GM23338 (cell line): ENCODE data around the gene NBAS. TPM values are rescaled to one million over a fixed set of nuclear protein-coding genes. Genes with fewer than 3 reads are reported as not detected.

ENCODE experiments used
- ATAC-seq: fragments of 200-7000 bp; cut with Tn5 transposase; 3 replicates; pipeline ENCODE4 v1.9.1; 2020
- DNase-seq: peaks from one replicate; pipeline ENCODE4 v3.0.0-alpha.2; 2015; ENCODE audit warnings: low spot score
- H2AFZ ChIP-seq: fragments of 200-600 bp; sonication (generic); 2 replicates; pipeline ENCODE4 v1.8.0; 2016; ENCODE audit warnings: antibody characterized with exemption, mild to moderate bottlenecking, moderate library complexity
- H3F3A ChIP-seq: fragments of 200-600 bp; sonication (generic); replicated peaks from 2 replicates; pipeline ENCODE4 v1.8.0; 2017; ENCODE audit warnings: antibody characterized with exemption, mixed run types, low read depth
- H3K27ac ChIP-seq: fragments of 200-600 bp; sonication (generic); 2 replicates; pipeline ENCODE4 v1.6.1; 2016; ENCODE audit warnings: low read depth
- H3K27me3 ChIP-seq: fragments of 200-600 bp; sonication (generic); 2 replicates; pipeline ENCODE4 v1.8.0; 2016; ENCODE audit warnings: mild to moderate bottlenecking, mixed run types, moderate library complexity; ENCODE audit not compliant: insufficient read depth
- H3K36me3 ChIP-seq: fragments of 200-600 bp; sonication (generic); 2 replicates; pipeline ENCODE4 v1.8.0; 2016; ENCODE audit warnings: mild to moderate bottlenecking; ENCODE audit not compliant: insufficient read depth
- H3K4me1 ChIP-seq: fragments of 200-600 bp; sonication (generic); 2 replicates; pipeline ENCODE4 v1.8.0; 2016; ENCODE audit warnings: mild to moderate bottlenecking, moderate library complexity; ENCODE audit not compliant: insufficient read depth
- H3K4me2 ChIP-seq: fragments of 200-600 bp; sonication (generic); 2 replicates; pipeline ENCODE4 v1.7.1; 2017; ENCODE audit warnings: mixed run types
- H3K4me3 ChIP-seq: fragments of 200-600 bp; sonication (generic); 2 replicates; pipeline ENCODE4 v1.6.1; 2016; ENCODE audit warnings: mixed run types
- H3K79me2 ChIP-seq: fragments of 200-600 bp; sonication (generic); replicated peaks from 2 replicates; pipeline ENCODE4 v1.8.0; 2017; ENCODE audit warnings: mild to moderate bottlenecking; ENCODE audit not compliant: insufficient read depth
- H3K9me2 ChIP-seq: fragments of 200-600 bp; sonication (generic); 2 replicates; pipeline ENCODE4 v1.8.0; 2017; ENCODE audit not compliant: insufficient read depth
- H4K20me1 ChIP-seq: fragments of 200-600 bp; sonication (generic); replicated peaks from 2 replicates; pipeline ENCODE4 v1.8.0; 2017; ENCODE audit warnings: mild to moderate bottlenecking; ENCODE audit not compliant: insufficient read depth
- H3K27ac Mint-ChIP-seq: 2 replicates; pipeline ENCODE4 v1.8.0; 2020; ENCODE audit warnings: inconsistent platforms, mild to moderate bottlenecking, moderate library complexity, mixed read lengths
- H3K27me3 Mint-ChIP-seq: 3 replicates; pipeline ENCODE4 v1.8.0; 2022; ENCODE audit warnings: low read depth, mild to moderate bottlenecking, moderate library complexity, mixed read lengths, inconsistent platforms; ENCODE audit not compliant: insufficient read depth, poor library complexity
- H3K36me3 Mint-ChIP-seq: 3 replicates; pipeline ENCODE4 v1.8.0; 2021; ENCODE audit warnings: low read depth, mild to moderate bottlenecking, inconsistent platforms, moderate library complexity, mixed read lengths
- H3K4me1 Mint-ChIP-seq: 3 replicates; pipeline ENCODE4 v1.8.0; 2020; ENCODE audit warnings: mild to moderate bottlenecking, inconsistent platforms, mixed read lengths
- H3K4me3 Mint-ChIP-seq: 3 replicates; pipeline ENCODE4 v1.8.0; 2021; ENCODE audit warnings: moderate library complexity, mild to moderate bottlenecking, inconsistent platforms, mixed read lengths
- H3K9me3 Mint-ChIP-seq: 3 replicates; pipeline ENCODE4 v1.8.0; 2020; ENCODE audit warnings: moderate library complexity, mild to moderate bottlenecking, inconsistent platforms, mixed read lengths
- EZH2 ChIP-seq: fragments of 200-600 bp; sonication (generic); IDR thresholded peaks from one replicate; pipeline ENCODE4 v1.8.0; 2017; ENCODE audit warnings: antibody characterized with exemption, mild to moderate bottlenecking, low read depth; ENCODE audit not compliant: unreplicated experiment
- EZH2phosphoT487 ChIP-seq: fragments of 200-600 bp; sonication (generic); IDR thresholded peaks from one replicate; pipeline ENCODE4 v1.8.1; 2018; ENCODE audit warnings: antibody characterized with exemption; ENCODE audit not compliant: unreplicated experiment
- NANOG ChIP-seq: IDR thresholded peaks from 2 replicates; pipeline ENCODE4 v1.6.1; 2016; ENCODE audit warnings: antibody characterized with exemption, borderline replicate concordance
- POLR2AphosphoS5 ChIP-seq: IDR thresholded peaks from 2 replicates; pipeline ENCODE4 v1.6.1; 2016; ENCODE audit warnings: antibody characterized with exemption, low read depth
- STAT1 ChIP-seq: IDR thresholded peaks from one replicate; pipeline ENCODE4 v1.6.1; 2016; ENCODE audit warnings: antibody characterized with exemption; ENCODE audit not compliant: unreplicated experiment
- ZNF331 ChIP-seq: fragments of 250-450 bp; sonication (Bioruptor Pico); IDR thresholded peaks from 2 replicates; pipeline ENCODE4 v1.5.0; 2020; ENCODE audit warnings: low read depth, mild to moderate bottlenecking, moderate library complexity
- polyA plus RNA-seq: library from polyadenylated mRNA; unstranded; fragments of >200 nt; fragmentation: Nextera tagmentation; extraction: Ambion mirVana; gene quantifications from 2 replicates; pipeline ENCODE4 v1.2.1, GENCODE V29; 2016
- total RNA-seq: library from RNA; depleted of rRNA; stranded (reverse); fragments of >200 nt; shearing (Covaris generic); gene quantifications from 2 replicates; pipeline ENCODE4 v1.2.3, GENCODE V29; 2014
- TF ChIP-seq, protein P1 (sequence below): fragments of 250-450 bp; sonication (Bioruptor Pico); IDR thresholded peaks from 2 replicates; pipeline ENCODE4 v1.5.0; 2020; ENCODE audit warnings: mild to moderate bottlenecking, moderate library complexity
- TF ChIP-seq, protein P2 (sequence below), 2 experiments: fragments of 200-600 bp in 1 of 2; sonication (generic) in 1 of 2; conservative IDR thresholded peaks; 2 replicates each; pipeline versions ENCODE4 v1.5.1 to v1.6.1; 2016 to 2017; ENCODE audit warnings: antibody characterized with exemption in 2 of 2, low read depth in 2 of 2, mild to moderate bottlenecking in 2 of 2, moderate library complexity in 1 of 2
- TF ChIP-seq, protein P3 (sequence below): IDR thresholded peaks from 2 replicates; pipeline ENCODE4 v1.6.1; 2016; ENCODE audit warnings: antibody characterized with exemption
- TF ChIP-seq, protein P4 (sequence below): IDR thresholded peaks from one replicate; pipeline ENCODE4 v1.6.1; 2018; ENCODE audit warnings: antibody characterized with exemption; ENCODE audit not compliant: unreplicated experiment

The NBAS gene
- total and polyA plus RNA-seq, 2 experiments from 2014 or later: 24.8 to 38.9 TPM

DNA sequence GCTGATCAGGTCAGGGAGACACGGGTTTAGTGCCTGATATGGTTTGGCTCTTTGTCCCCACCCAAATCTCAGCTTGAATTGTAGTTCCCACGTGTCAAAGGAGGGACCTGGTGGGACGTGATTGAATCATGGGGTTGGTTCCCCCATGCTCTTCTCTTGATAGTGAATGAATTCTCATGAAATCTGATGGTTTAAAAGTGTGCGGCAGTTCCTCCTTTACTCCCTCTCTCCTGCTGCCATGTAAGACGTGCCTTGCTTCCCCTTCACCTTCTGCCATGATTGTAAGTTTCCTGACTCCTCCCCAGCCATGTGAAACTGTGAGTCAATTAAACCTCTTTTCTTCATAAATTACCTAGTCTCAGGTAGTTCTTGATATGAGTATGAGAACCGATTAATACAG lies 424.5 kb downstream of the NBAS start (continued):
- TF ChIP-seq, protein P1, sequence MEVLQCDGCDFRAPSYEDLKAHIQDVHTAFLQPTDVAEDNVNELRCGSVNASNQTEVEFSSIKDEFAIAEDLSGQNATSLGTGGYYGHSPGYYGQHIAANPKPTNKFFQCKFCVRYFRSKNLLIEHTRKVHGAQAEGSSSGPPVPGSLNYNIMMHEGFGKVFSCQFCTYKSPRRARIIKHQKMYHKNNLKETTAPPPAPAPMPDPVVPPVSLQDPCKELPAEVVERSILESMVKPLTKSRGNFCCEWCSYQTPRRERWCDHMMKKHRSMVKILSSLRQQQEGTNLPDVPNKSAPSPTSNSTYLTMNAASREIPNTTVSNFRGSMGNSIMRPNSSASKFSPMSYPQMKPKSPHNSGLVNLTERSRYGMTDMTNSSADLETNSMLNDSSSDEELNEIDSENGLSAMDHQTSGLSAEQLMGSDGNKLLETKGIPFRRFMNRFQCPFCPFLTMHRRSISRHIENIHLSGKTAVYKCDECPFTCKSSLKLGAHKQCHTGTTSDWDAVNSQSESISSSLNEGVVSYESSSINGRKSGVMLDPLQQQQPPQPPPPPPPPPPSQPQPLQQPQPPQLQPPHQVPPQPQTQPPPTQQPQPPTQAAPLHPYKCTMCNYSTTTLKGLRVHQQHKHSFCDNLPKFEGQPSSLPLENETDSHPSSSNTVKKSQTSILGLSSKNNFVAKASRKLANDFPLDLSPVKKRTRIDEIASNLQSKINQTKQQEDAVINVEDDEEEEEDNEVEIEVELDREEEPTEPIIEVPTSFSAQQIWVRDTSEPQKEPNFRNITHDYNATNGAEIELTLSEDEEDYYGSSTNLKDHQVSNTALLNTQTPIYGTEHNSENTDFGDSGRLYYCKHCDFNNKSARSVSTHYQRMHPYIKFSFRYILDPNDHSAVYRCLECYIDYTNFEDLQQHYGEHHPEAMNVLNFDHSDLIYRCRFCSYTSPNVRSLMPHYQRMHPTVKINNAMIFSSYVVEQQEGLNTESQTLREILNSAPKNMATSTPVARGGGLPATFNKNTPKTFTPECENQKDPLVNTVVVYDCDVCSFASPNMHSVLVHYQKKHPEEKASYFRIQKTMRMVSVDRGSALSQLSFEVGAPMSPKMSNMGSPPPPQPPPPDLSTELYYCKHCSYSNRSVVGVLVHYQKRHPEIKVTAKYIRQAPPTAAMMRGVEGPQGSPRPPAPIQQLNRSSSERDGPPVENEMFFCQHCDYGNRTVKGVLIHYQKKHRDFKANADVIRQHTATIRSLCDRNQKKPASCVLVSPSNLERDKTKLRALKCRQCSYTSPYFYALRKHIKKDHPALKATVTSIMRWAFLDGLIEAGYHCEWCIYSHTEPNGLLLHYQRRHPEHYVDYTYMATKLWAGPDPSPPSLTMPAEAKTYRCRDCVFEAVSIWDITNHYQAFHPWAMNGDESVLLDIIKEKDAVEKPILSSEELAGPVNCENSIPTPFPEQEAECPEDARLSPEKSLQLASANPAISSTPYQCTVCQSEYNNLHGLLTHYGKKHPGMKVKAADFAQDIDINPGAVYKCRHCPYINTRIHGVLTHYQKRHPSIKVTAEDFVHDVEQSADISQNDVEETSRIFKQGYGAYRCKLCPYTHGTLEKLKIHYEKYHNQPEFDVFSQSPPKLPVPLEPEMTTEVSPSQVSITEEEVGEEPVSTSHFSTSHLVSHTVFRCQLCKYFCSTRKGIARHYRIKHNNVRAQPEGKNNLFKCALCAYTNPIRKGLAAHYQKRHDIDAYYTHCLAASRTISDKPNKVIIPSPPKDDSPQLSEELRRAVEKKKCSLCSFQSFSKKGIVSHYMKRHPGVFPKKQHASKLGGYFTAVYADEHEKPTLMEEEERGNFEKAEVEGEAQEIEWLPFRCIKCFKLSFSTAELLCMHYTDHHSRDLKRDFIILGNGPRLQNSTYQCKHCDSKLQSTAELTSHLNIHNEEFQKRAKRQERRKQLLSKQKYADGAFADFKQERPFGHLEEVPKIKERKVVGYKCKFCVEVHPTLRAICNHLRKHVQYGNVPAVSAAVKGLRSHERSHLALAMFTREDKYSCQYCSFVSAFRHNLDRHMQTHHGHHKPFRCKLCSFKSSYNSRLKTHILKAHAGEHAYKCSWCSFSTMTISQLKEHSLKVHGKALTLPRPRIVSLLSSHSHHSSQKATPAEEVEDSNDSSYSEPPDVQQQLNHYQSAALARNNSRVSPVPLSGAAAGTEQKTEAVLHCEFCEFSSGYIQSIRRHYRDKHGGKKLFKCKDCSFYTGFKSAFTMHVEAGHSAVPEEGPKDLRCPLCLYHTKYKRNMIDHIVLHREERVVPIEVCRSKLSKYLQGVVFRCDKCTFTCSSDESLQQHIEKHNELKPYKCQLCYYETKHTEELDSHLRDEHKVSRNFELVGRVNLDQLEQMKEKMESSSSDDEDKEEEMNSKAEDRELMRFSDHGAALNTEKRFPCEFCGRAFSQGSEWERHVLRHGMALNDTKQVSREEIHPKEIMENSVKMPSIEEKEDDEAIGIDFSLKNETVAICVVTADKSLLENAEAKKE (CRISPR knock-in tag): no peak
- TF ChIP-seq, protein P2, sequence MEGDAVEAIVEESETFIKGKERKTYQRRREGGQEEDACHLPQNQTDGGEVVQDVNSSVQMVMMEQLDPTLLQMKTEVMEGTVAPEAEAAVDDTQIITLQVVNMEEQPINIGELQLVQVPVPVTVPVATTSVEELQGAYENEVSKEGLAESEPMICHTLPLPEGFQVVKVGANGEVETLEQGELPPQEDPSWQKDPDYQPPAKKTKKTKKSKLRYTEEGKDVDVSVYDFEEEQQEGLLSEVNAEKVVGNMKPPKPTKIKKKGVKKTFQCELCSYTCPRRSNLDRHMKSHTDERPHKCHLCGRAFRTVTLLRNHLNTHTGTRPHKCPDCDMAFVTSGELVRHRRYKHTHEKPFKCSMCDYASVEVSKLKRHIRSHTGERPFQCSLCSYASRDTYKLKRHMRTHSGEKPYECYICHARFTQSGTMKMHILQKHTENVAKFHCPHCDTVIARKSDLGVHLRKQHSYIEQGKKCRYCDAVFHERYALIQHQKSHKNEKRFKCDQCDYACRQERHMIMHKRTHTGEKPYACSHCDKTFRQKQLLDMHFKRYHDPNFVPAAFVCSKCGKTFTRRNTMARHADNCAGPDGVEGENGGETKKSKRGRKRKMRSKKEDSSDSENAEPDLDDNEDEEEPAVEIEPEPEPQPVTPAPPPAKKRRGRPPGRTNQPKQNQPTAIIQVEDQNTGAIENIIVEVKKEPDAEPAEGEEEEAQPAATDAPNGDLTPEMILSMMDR (conservative IDR thresholded peaks at IDR 0.05; ENCODE audit: low read depth in 2 of 2): no peak
- TF ChIP-seq STAT1 (no peak), ZNF331 (CRISPR knock-in tag) (no peak), POLR2AphosphoS5 (no peak)

DNA sequence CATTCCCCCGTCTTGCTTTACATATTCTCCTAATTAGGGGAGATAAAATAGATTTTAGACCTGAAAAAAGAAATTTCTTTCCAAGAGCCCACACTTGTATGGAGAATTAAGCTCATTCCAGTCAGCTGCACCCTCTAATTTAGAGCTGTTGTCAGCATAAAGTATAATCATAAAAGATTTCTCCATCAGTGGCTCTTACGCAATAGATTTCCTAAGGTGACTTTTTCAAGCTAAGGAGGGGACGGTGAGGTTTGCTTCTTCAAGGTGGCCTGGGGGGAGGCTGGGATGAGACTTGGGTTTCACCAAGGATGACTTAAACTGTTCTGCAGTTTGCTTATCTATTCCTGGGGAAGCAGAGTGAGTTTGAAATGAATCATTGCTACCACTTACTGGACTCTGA lies 426.2 kb downstream of the NBAS start:
- Mint-ChIP-seq H3K4me1 (no peaks in the 10 kb centered on the region), H3K27me3 (no peaks in the 10 kb centered on the region), H3K36me3 (no peaks in the 10 kb centered on the region; the same call in 2 of the 3 replicates), H3K27ac (no peak overlapping the region), H3K9me3 (peaks cover 5% of the 10 kb centered on the region; the same call in 2 of the 3 replicates), H3K4me3 (no peak overlapping the region)
- Histone ChIP-seq H3K4me1 (no peaks in the 10 kb centered on the region), H3F3A (no peaks in the 10 kb centered on the region), H4K20me1 (no peaks in the 10 kb centered on the region), H3K27me3 (no peaks in the 10 kb centered on the region), H3K79me2 (no peaks in the 10 kb centered on the region), H3K9me2 (0 out of 2 replicates have a peak, but pooled peaks cover 3% of the 10 kb centered on the region), H3K4me3 (no peak overlapping the region), H3K4me2 (no peak overlapping the region), H3K36me3 (no peaks in the 10 kb centered on the region), H2AFZ (no peak overlapping the region), H3K27ac (no peak overlapping the region)
- DNase-seq (no peak), ATAC-seq (no peak)
- TF ChIP-seq, protein P2 (conservative IDR thresholded peaks at IDR 0.05; ENCODE audit: low read depth in 2 of 2): no peak
- TF ChIP-seq, protein P3, sequence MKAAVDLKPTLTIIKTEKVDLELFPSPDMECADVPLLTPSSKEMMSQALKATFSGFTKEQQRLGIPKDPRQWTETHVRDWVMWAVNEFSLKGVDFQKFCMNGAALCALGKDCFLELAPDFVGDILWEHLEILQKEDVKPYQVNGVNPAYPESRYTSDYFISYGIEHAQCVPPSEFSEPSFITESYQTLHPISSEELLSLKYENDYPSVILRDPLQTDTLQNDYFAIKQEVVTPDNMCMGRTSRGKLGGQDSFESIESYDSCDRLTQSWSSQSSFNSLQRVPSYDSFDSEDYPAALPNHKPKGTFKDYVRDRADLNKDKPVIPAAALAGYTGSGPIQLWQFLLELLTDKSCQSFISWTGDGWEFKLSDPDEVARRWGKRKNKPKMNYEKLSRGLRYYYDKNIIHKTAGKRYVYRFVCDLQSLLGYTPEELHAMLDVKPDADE: no peak
- TF ChIP-seq, protein P4, sequence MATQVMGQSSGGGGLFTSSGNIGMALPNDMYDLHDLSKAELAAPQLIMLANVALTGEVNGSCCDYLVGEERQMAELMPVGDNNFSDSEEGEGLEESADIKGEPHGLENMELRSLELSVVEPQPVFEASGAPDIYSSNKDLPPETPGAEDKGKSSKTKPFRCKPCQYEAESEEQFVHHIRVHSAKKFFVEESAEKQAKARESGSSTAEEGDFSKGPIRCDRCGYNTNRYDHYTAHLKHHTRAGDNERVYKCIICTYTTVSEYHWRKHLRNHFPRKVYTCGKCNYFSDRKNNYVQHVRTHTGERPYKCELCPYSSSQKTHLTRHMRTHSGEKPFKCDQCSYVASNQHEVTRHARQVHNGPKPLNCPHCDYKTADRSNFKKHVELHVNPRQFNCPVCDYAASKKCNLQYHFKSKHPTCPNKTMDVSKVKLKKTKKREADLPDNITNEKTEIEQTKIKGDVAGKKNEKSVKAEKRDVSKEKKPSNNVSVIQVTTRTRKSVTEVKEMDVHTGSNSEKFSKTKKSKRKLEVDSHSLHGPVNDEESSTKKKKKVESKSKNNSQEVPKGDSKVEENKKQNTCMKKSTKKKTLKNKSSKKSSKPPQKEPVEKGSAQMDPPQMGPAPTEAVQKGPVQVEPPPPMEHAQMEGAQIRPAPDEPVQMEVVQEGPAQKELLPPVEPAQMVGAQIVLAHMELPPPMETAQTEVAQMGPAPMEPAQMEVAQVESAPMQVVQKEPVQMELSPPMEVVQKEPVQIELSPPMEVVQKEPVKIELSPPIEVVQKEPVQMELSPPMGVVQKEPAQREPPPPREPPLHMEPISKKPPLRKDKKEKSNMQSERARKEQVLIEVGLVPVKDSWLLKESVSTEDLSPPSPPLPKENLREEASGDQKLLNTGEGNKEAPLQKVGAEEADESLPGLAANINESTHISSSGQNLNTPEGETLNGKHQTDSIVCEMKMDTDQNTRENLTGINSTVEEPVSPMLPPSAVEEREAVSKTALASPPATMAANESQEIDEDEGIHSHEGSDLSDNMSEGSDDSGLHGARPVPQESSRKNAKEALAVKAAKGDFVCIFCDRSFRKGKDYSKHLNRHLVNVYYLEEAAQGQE: no peak
- TF ChIP-seq EZH2 (no peak), STAT1 (no peak), NANOG (no peak), EZH2phosphoT487 (no peak), POLR2AphosphoS5 (no peak)
